ENCODE measurements around the gene DPYD. TPM values are rescaled to one million over a fixed set of nuclear protein-coding genes. Genes with fewer than 3 reads are reported as not detected.
"Not testable (repeated sequence)": the region's sequence is repeated elsewhere in the genome, so short reads cannot be mapped to it uniquely, and the experiment has no call there.

Gene DPYD
- total RNA-seq, 4 donors from 2014 or later = 30.6 to 58.4 (median 35.4) TPM

- Histone ChIP-seq H3K4me3 (no peak overlapping the region), H3K9me3 (no peaks in the 10 kb centered on the region), H3K36me3 (no peaks in the 10 kb centered on the region), H3K27me3 (no peaks in the 10 kb centered on the region), H3K4me1 (no peaks in the 10 kb centered on the region), H3K27ac (no peak overlapping the region)
- peak in 5 of 6 experiments; percentile 12 to 63 (median 34) for TF ChIP-seq CTCF (IDR thresholded peaks at IDR 0.05)
- no peak for TF ChIP-seq POLR2A (IDR thresholded peaks at IDR 0.05)
- 90 to 92% methylated on average over 2 of the region's 2 CpGs for WGBS, 2 donors
- intact Hi-C loops (cut with DNase I) = no loop called here
- DNase-seq = no peak
Measured at GRCh38 chr1:97243973-97244560, 676.8 kb downstream of the DPYD start.

GRCh38 chr1:97238816-97239215 is 682.0 kb downstream of the DPYD start:
- Histone ChIP-seq H3K36me3 (peaks cover 0 to 10% (median 0%) of the 10 kb centered on the region in 3 donors), H3K4me1 (no peaks in the 10 kb centered on the region), H3K27me3 (no peaks in the 10 kb centered on the region), H3K27ac (no peak overlapping the region), H3K9me3 (no peaks in the 10 kb centered on the region), H3K4me3 (no peak overlapping the region)
- TF ChIP-seq POLR2A (IDR thresholded peaks at IDR 0.05) (no peak), CTCF (IDR thresholded peaks at IDR 0.05) (no peak)
- 78 to 80% methylated on average over 3 of the region's 3 CpGs for WGBS, 2 donors
- intact Hi-C loops (cut with DNase I) = no loop called here
- DNase-seq = no peak

- DNase-seq; H3K27ac ChIP-seq; intact Hi-C loops (cut with DNase I); H3K4me1 ChIP-seq; H3K27me3 ChIP-seq; H3K9me3 ChIP-seq; H3K4me3 ChIP-seq: not testable (repeated sequence)
- WGBS, 2 donors = 65 to 83% methylated on average over 2 of the region's 2 CpGs
- H3K36me3 ChIP-seq = peaks cover 0 to 26% (median 0%) of the 10 kb centered on the region in 3 donors
Measured at GRCh38 chr1:97231354-97231753, 689.5 kb downstream of the DPYD start.

GRCh38 chr1:97212671-97213070 is 708.2 kb downstream of the DPYD start:
- no peak for DNase-seq
- no peaks in the 10 kb centered on the region for H3K36me3 ChIP-seq
- H3K4me3 ChIP-seq = no peak overlapping the region
- no peaks in the 10 kb centered on the region for H3K9me3 ChIP-seq
- intact Hi-C loops (cut with DNase I) = no loop called here
- no peak overlapping the region for H3K27ac ChIP-seq
- 55 to 62% methylated on average over 2 of the region's 2 CpGs for WGBS, 2 donors
- H3K27me3 ChIP-seq = no peaks in the 10 kb centered on the region
- TF ChIP-seq POLR2A (IDR thresholded peaks at IDR 0.05) = no peak
- no peak for TF ChIP-seq CTCF (IDR thresholded peaks at IDR 0.05)
- no peaks in the 10 kb centered on the region for H3K4me1 ChIP-seq

GRCh38 chr1:97210307-97210706 is 710.5 kb downstream of the DPYD start:
- whole genome bisulfite sequencing, 2 donors = 68 to 78% methylated on average over 1 of the region's 1 CpG
- H3K27ac ChIP-seq = no peak overlapping the region
- DNase-seq = no peak
- no peaks in the 10 kb centered on the region for H3K36me3 ChIP-seq
- H3K4me1 ChIP-seq = no peaks in the 10 kb centered on the region
- TF ChIP-seq CTCF (IDR thresholded peaks at IDR 0.05) = no peak
- no peak for TF ChIP-seq POLR2A (IDR thresholded peaks at IDR 0.05)
- no peak overlapping the region for H3K4me3 ChIP-seq
- intact Hi-C loops (cut with DNase I) = no loop called here
- no peaks in the 10 kb centered on the region for H3K9me3 ChIP-seq
- H3K27me3 ChIP-seq = no peaks in the 10 kb centered on the region
